HG02852 (cell line): ENCODE measurements around the gene ERMARD.

Source experiments
- ATAC-seq: cut with Tn5 transposase; IDR thresholded peaks from one replicate; pipeline ENCODE4 v1.9.1; 2021; ENCODE audit warnings: mild to moderate bottlenecking, moderate library complexity; ENCODE audit not compliant: unreplicated experiment

ERMARD gene

DNA sequence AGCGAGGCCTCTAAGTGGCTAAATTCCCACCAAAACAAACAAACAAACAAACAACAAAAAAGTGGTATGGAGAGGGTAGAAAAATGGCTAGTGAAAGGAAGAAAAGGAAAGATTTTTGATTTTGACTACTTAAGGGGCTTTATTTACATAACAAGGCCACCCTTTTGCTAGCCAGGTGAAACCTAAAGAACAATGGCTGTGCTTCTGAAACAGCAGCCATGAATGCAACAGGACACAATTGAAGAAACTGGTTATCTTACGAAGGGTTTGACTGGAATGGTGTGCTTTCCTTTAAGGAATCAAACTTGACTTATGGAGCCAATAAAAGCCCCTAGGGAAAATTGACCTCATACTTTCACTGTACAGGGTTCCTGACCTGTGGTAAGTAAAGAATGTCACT lies 68.9 kb downstream of the ERMARD start:
- ATAC-seq, result no peak

DNA sequence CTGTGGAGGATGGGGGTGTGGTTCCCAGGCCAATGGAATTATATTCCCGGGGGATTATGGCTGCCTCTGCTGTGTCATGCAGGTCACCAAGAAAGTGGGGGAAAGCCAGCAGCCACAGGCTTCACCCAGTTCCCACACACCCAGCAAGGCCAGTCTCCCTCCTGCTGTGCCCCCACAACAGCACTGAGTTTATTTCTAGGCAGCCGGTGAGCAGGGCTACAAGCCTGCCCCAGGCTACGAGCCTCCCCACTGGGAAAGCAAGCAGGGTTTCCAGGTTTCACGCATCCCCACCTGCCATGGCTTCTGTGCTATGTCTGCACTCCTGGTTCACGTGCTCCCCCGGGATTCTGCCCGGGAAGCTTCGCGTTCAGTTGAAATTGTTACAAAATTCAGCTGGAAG lies 72.6 kb downstream of the ERMARD start:
- ATAC-seq, result no peak

DNA sequence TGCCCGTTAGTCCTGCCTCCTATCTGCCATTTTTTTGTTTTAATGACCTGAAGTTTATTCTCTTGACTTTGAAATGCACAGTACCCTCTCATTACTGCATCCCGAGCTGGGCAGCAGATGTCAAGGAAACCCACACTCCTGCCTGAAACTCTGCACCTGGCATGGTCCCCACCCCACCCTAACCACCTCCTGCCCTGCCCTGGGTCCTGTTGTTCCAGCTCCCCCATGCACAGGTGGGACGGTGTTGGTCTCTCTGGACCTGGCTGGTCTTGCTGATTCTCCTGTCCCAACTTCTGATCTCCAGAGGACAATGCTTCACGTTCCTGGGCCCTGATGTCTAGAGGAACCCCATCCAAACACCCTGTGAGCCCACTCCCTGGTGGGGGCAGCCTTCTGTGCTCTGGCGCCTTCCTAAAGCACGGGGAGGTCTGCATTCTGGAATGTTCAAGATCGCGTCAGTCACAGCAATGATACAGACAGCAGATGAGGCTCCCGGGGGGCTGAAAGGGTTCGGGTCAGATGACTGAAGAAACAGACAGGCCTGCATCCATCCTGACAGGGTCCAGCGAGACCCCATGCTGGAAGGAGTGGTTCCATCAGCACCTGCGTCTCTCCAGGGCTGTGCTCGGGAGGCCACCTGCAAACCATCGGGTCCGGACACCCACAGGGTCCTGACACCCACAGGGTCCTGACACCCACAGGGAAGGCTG lies 73.6 kb downstream of the ERMARD start:
- no peak for ATAC-seq

DNA sequence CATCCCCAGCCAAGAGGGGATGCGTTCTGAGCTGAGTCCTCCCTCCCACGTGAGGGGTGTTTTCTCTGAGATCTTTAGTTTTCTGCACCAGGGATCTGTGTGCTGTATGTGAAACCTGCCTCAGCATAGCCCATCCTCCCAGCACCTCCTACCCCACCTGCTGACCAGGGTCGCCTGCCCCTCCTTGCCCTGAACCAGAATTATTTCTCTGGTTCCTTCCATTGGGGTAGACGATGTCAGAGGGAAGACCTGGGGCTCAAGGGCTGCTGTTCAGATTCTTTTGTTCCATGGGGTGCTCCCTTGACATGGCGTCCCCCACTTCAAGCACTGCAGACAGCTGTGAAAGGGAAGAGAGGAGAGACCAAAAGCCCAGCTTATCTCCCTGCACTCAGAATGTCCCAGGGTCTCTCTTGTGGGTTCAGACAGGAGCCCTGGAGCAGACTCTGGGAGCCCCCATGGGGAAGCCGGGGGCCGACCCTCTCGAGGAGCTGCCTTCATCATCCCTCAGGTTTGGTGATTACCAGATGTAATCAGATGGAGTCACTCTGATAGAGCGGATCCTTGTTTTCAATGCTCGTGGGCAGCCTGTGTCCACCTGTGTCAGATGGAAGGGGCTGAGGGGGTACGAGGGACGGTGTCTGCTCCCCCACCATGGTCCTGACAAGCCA lies 74.3 kb downstream of the ERMARD start:
- ATAC-seq, result no peak

DNA sequence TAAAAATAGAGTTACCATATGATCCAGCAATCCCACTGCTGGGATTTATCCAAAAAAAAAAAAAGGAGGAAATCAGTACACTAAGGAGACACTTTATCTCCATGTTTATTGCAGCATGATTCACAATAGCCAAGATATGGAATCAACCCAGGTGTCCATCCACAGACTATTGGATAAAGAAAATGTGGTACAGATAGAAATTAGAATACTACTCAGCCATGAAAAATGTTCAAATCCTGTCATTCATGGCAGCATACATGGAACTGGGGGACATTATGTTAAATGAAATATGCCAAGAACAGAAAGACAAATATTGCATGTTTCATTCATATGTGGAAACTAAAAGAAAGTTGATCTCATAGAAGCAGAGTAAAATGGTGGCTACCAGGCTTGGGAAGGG lies 75.3 kb downstream of the ERMARD start:
- no peak for ATAC-seq

DNA sequence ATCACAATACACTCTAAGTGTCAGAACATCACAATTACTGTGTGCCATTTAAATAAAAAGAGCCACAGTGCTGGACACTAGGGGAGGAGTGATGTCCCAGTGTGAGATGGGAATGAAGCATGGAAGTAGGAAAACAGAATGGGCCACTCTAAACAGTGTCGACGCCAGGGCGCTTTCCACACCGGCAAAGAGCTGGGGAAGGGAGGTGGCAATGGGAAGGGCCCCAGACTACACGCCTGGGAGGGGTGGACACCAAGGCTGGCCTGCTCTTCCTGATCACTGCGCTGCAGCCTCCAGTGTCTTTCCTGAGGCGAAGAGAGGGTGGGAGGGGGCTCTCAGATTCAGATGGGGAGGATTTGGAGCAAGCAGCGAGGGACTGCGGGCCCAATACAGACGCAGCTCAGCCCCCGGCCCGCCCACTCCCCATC lies 75.9 kb downstream of the ERMARD start:
- no peak for ATAC-seq

DNA sequence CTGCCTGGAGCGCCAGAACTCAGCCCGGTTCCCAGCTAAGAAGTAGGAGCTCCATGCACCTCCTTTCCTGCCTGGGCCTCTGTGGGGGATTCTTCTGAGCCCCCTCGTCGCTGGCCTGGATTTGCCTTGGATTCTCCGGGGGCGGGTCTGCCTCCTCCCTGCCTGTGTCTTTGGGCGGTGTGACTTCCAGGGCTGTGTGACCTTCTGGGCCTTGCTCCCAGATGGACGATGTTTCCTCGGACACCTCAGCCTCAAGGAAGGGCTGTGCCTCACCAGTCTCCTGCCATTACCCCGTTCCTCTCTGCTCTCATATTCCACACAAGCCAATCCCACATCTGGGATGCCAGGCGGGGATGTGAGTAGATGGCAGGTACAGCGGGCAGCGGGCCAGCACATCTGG lies 76.8 kb downstream of the ERMARD start:
- ATAC-seq, result no peak

DNA sequence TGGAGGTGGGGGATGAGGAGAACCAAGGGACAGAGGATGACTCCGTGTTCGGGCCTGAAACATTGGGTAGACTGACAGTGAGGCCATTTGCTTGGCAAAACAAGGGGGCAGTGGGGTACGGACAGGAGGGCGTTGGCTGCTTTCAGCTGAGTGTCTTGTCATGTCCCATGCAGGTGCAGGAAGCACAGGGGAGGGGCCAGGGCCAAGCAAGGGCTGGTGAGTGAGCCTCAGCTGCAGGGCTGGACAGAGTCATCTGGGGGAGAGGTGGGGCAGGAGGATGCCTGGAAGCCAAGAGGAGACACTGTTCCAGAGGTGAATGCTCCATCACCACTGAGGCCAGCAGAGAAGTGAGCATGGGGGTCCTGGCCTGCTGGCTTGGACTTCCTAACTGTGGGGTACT lies 78.4 kb downstream of the ERMARD start:
- no peak for ATAC-seq

DNA sequence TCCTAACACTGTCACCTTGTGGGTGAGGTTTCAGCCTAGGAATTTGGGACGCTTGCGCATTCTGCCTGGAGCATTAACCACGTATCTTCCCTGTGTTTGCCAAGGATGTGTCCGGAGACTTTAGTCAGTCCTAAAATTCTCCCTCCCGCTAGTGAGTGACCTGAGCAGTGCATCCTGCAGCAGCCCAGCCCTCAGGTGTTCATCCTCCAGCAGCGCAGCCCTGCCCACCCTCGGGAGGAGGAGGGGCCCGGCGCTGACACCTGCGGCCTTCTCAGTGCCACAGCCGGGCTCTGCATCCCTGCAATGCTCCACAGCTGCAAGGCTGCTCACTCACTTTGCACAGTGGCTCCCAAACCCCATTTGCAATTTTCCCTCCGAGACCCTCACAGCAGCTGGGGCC lies 79.5 kb downstream of the ERMARD start:
- no peak for ATAC-seq
